GM12878 (cell line): ENCODE data around the gene GPR155. TPM values are rescaled to one million over a fixed set of nuclear protein-coding genes. Genes with fewer than 3 reads are reported as not detected.
A peak's percentile ranks its signal among the peaks of the same experiment; 100 is the strongest.

ENCODE experiments used
- CBFB ChIP-seq: IDR thresholded peaks from 2 replicates; pipeline ENCODE4 v1.6.1; 2016; ENCODE audit warnings: antibody characterized with exemption, low read depth
- E2F8 ChIP-seq: fragments of 450-650 bp; IDR thresholded peaks from 2 replicates; pipeline ENCODE4 v1.6.1; 2018; ENCODE audit warnings: mild to moderate bottlenecking, low read depth, moderate library complexity; ENCODE audit not compliant: partially characterized antibody
- EED ChIP-seq: sonication (generic); IDR thresholded peaks from 2 replicates; pipeline ENCODE4 v1.6.1; 2016; ENCODE audit warnings: antibody characterized with exemption, low read depth
- GABPA ChIP-seq: IDR thresholded peaks from 2 replicates; pipeline ENCODE4 v1.6.1; 2014; ENCODE audit warnings: antibody characterized with exemption, low read depth, mild to moderate bottlenecking, inconsistent platforms
- IKZF2 ChIP-seq, 2 experiments: fragments of 450-650 bp; IDR thresholded peaks; 2 replicates each; pipeline ENCODE4 v1.6.1; 2017; ENCODE audit warnings: mild to moderate bottlenecking in 2 of 2, moderate library complexity in 2 of 2
- KDM1A ChIP-seq: fragments of 200-600 bp; sonication (generic); IDR thresholded peaks from 2 replicates; pipeline ENCODE4 v1.6.1; 2016; ENCODE audit warnings: borderline replicate concordance
- MAX ChIP-seq: IDR thresholded peaks from 2 replicates; pipeline ENCODE4 v1.6.1; 2012; ENCODE audit warnings: low read depth, low read length, improper control_type of control experiment
- MLLT1 ChIP-seq: fragments of 450-650 bp; IDR thresholded peaks from 2 replicates; pipeline ENCODE4 v1.6.1; 2016; ENCODE audit warnings: mild to moderate bottlenecking
- NBN ChIP-seq: fragments of 450-650 bp; IDR thresholded peaks from 2 replicates; pipeline ENCODE4 v1.6.1; 2016
- RBBP5 ChIP-seq: fragments of 200-600 bp; sonication (generic); conservative IDR thresholded peaks from 2 replicates; pipeline ENCODE4 v1.6.1; 2016
- RELB ChIP-seq: fragments of 450-650 bp; IDR thresholded peaks from 2 replicates; pipeline ENCODE4 v1.6.1; 2017; ENCODE audit warnings: low read depth, mild to moderate bottlenecking, moderate library complexity
- SIN3A ChIP-seq: IDR thresholded peaks from 2 replicates; pipeline ENCODE4 v1.6.1; 2012; ENCODE audit warnings: low read depth, low read length, improper control_type of control experiment
- SMC3 ChIP-seq: IDR thresholded peaks from 2 replicates; pipeline ENCODE4 v1.6.1; 2011; ENCODE audit warnings: low read length, improper control_type of control experiment, borderline replicate concordance
- STAT1 ChIP-seq: fragments of 450-650 bp; conservative IDR thresholded peaks from 2 replicates; pipeline ENCODE4 v1.6.1; 2014; ENCODE audit warnings: antibody characterized with exemption, mild to moderate bottlenecking
- YY1 ChIP-seq: IDR thresholded peaks from 2 replicates; pipeline ENCODE4 v1.6.1; 2011; ENCODE audit warnings: low read depth, mild to moderate bottlenecking, low read length
- ZBED1 ChIP-seq: IDR thresholded peaks from 2 replicates; pipeline ENCODE4 v1.6.1; 2016; ENCODE audit warnings: borderline replicate concordance
- ZNF217 ChIP-seq: fragments of 450-650 bp; IDR thresholded peaks from 2 replicates; pipeline ENCODE4 v1.6.1; 2017; ENCODE audit warnings: antibody characterized with exemption, mild to moderate bottlenecking
- ZNF687 ChIP-seq: fragments of 450-650 bp; IDR thresholded peaks from 2 replicates; pipeline ENCODE4 v1.6.1; 2017; ENCODE audit warnings: mild to moderate bottlenecking, moderate library complexity
- polyA plus RNA-seq, 11 experiments: library from polyadenylated mRNA; depleted of rRNA in 4 of 11; unstranded in 6 of 11; stranded (reverse) in 5 of 11; fragments of >200 nt; fragmentation: Nextera tagmentation in 4 of 11; fragmentation: Illumina TruSeq in 1 of 11; extraction: Ambion mirVana in 4 of 11; extraction: Trizol in 1 of 11; gene quantifications; 1 replicate in 1 of 11; 2 replicates in 10 of 11; pipeline versions ENCODE4 v1.2.1 to v1.2.3, GENCODE V29; 2011 to 2016; ENCODE audit warnings: inconsistent platforms in 2 of 11, missing spikeins in 2 of 11, low read depth in 1 of 11
- total RNA-seq, 4 experiments: library from RNA; depleted of rRNA in 3 of 4; stranded (reverse); fragments of >200 nt in 3 of 4; fragmentation: Illumina TruSeq in 1 of 4; extraction: Trizol in 1 of 4; gene quantifications; 2 replicates each; pipeline versions ENCODE4 v1.2.1 to v1.2.3, GENCODE V29; 2013 to 2021

The GPR155 gene
- total and polyA plus RNA-seq, 10 of the 15 experiments (the other 5 are each of a cell fraction or from before 2014, with no cell fraction given), result 0.53 to 3.0 (median 1.5) TPM

- TF ChIP-seq ZNF687 (peak; percentile 37; the same call in 1 of the 2 replicates), E2F8 (no peak), KDM1A (no peak), NBN (peak; percentile 90; the same call in 1 of the 2 replicates), GABPA (0 out of 2 replicates have a peak, but pooled peaks have one; percentile 8), EED (no peak), SMC3 (no peak), SIN3A (no peak), YY1 (no peak), MLLT1 (peak; percentile 87), ZNF217 (peak; percentile 85), STAT1 (0 out of 2 replicates have a peak, but pooled peaks have one; percentile 40), MAX (no peak), RBBP5 (0 out of 2 replicates have a peak, but pooled peaks have one; percentile 59), CBFB (peak; percentile 72; the same call in 1 of the 2 replicates), IKZF2 (IDR thresholded peaks at IDR 0.05) (peak; percentile 56 to 73; a peak in 3 of 4 replicates), ZBED1 (0 out of 2 replicates have a peak, but pooled peaks have one; percentile 32), RELB (no peak)
These were observed 6.2 kb upstream of the GPR155 start (continued) for GRCh38 chr2:174492963-174493431.
